G401.6 (cell line): Measurements from ENCODE around the gene FBXO30.

Experiments
- FAIRE-seq: peaks from 2 replicates; lab custom pipeline; 2012; peaks lifted over from hg19 to GRCh38; lab: Jason Lieb, UNC

The FBXO30 gene

GRCh38 chr6:145749632-145750031 is 65.0 kb downstream of the FBXO30 start:
- no peak for FAIRE-seq

GRCh38 chr6:145745861-145746260 is 68.7 kb downstream of the FBXO30 start:
- no peak for FAIRE-seq

- no peak for FAIRE-seq
Measured at GRCh38 chr6:145744619-145745018, 70.0 kb downstream of the FBXO30 start.
